Measurements from ENCODE around the gene NAPB.

- TF ChIP-seq CTCF (IDR thresholded peaks at IDR 0.05) (no peak), POLR2A (IDR thresholded peaks at IDR 0.05) (no peak)
Measured at GRCh38 chr20:23390091-23390774, 31.1 kb downstream of the NAPB start.
